HepG2 (cell line): Measurements from ENCODE around the gene PRSS8. TPM values are rescaled to one million over a fixed set of nuclear protein-coding genes. Genes with fewer than 3 reads are reported as not detected.

Source experiments
- AGO2 ChIP-seq: fragments of 200-400 bp; formaldehyde crosslinking; optimal IDR thresholded peaks from 2 replicates; pipeline ENCODE3; 2017; ENCODE audit warnings: mild to moderate bottlenecking, low read depth, low read length, moderate library complexity
- CREB1 ChIP-seq, 2 experiments: fragments of 450-650 bp in 1 of 2; IDR thresholded peaks; 2 replicates each; pipeline ENCODE4 v1.6.1; 2016 to 2017; ENCODE audit warnings: control low read depth in 1 of 2, mild to moderate bottlenecking in 1 of 2, missing compliant biosample characterization in 1 of 2, missing genetic modification characterization in 1 of 2
- EEA1 ChIP-seq: sonication (generic); formaldehyde crosslinking; IDR thresholded peaks from 2 replicates; pipeline ENCODE4 v1.5.1; 2020; ENCODE audit warnings: mild to moderate bottlenecking, missing genetic modification reagents, borderline replicate concordance
- ERF ChIP-seq: IDR thresholded peaks from 2 replicates; pipeline ENCODE4 v1.6.1; 2018; ENCODE audit warnings: missing biosample characterization, missing genetic modification reagents
- FOXM1 ChIP-seq: sonication (generic); formaldehyde crosslinking; IDR thresholded peaks from 2 replicates; pipeline ENCODE4 v1.5.0; 2020; ENCODE audit warnings: missing genetic modification reagents
- HNRNPLL ChIP-seq: fragments of 200-400 bp; formaldehyde crosslinking; IDR thresholded peaks from 2 replicates; pipeline ENCODE4 v1.6.1; 2017; ENCODE audit warnings: mild to moderate bottlenecking, low read depth, low read length; ENCODE audit not compliant: poor library complexity, severe bottlenecking
- KLF16 ChIP-seq, 2 experiments: sonication (generic) in 1 of 2; formaldehyde crosslinking in 1 of 2; IDR thresholded peaks; 2 replicates each; pipeline versions ENCODE4 v1.6.1 to v1.8.0; 2016 to 2023; ENCODE audit warnings: missing genetic modification reagents in 2 of 2, missing compliant biosample characterization in 1 of 2
- TEAD3 ChIP-seq: optimal IDR thresholded peaks from 2 replicates; pipeline ENCODE3; 2016; ENCODE audit warnings: borderline replicate concordance
- U2AF2 ChIP-seq: fragments of 200-400 bp; formaldehyde crosslinking; IDR thresholded peaks from 2 replicates; pipeline ENCODE4 v1.6.1; 2017; ENCODE audit warnings: low read depth, mild to moderate bottlenecking, low read length
- ZFP36L2 ChIP-seq: sonication (generic); formaldehyde crosslinking; IDR thresholded peaks from 2 replicates; pipeline ENCODE4 v1.4.0; 2020; ENCODE audit warnings: missing genetic modification reagents
- ZNF343 ChIP-seq: sonication (generic); formaldehyde crosslinking; IDR thresholded peaks from 2 replicates; pipeline ENCODE4 v1.4.0; 2020; ENCODE audit warnings: mild to moderate bottlenecking, missing genetic modification reagents
- ZNF660 ChIP-seq: sonication (generic); formaldehyde crosslinking; IDR thresholded peaks from 2 replicates; pipeline ENCODE4 v1.5.1; 2020; ENCODE audit warnings: mild to moderate bottlenecking, low read depth, missing genetic modification reagents, borderline replicate concordance
- ZNF777 ChIP-seq: sonication (generic); formaldehyde crosslinking; IDR thresholded peaks from 2 replicates; pipeline ENCODE4 v1.4.0; 2020; ENCODE audit warnings: missing genetic modification reagents
- ZNF792 ChIP-seq: IDR thresholded peaks from 2 replicates; pipeline ENCODE4 v1.6.1; 2016
- ZNF878 ChIP-seq: sonication (generic); formaldehyde crosslinking; IDR thresholded peaks from 2 replicates; pipeline ENCODE4 v1.8.1; 2023; ENCODE audit warnings: mild to moderate bottlenecking, missing genetic modification reagents, moderate library complexity
- polyA plus RNA-seq, 8 experiments: library from polyadenylated mRNA; depleted of rRNA in 3 of 8; stranded (reverse) in 7 of 8; unstranded in 1 of 8; fragments of >200 nt; fragmentation: Illumina TruSeq in 4 of 8; extraction: Trizol in 4 of 8; gene quantifications; 2 replicates each; pipeline versions ENCODE4 v1.2.1 to v1.2.3, GENCODE V29; 2011 to 2016; ENCODE audit warnings: low read depth in 4 of 8, missing spikeins in 1 of 8, mixed read lengths in 1 of 8; ENCODE audit not compliant: insufficient read depth in 1 of 8
- total RNA-seq, 5 experiments: library from RNA; depleted of rRNA; stranded (reverse); fragments of >200 nt; fragmentation: Illumina TruSeq; extraction: Trizol; gene quantifications; 2 replicates each; pipeline ENCODE4 v1.2.3, GENCODE V29; 2016; ENCODE audit warnings: low read depth in 1 of 5
- TF ChIP-seq, protein P1 (sequence below): sonication (generic); formaldehyde crosslinking; IDR thresholded peaks from 2 replicates; pipeline ENCODE4 v1.4.0; 2020; ENCODE audit warnings: missing genetic modification reagents
- TF ChIP-seq, protein P2 (sequence below): sonication (generic); formaldehyde crosslinking; IDR thresholded peaks from 2 replicates; pipeline ENCODE4 v1.8.0; 2022; ENCODE audit warnings: missing genetic modification reagents, mild to moderate bottlenecking, borderline replicate concordance
- TF ChIP-seq, protein P3 (sequence below): IDR thresholded peaks from 2 replicates; pipeline ENCODE4 v1.6.1; 2012; ENCODE audit warnings: inconsistent platforms
- TF ChIP-seq, protein P4 (sequence below): sonication (generic); formaldehyde crosslinking; IDR thresholded peaks from 2 replicates; pipeline ENCODE4 v1.4.0; 2020; ENCODE audit warnings: missing genetic modification reagents, borderline replicate concordance

PRSS8 gene
- total and polyA plus RNA-seq, 2 of the 13 experiments (the other 11 are each of a cell fraction or from before 2014, with no cell fraction given): 2.6 to 7.2 TPM

DNA sequence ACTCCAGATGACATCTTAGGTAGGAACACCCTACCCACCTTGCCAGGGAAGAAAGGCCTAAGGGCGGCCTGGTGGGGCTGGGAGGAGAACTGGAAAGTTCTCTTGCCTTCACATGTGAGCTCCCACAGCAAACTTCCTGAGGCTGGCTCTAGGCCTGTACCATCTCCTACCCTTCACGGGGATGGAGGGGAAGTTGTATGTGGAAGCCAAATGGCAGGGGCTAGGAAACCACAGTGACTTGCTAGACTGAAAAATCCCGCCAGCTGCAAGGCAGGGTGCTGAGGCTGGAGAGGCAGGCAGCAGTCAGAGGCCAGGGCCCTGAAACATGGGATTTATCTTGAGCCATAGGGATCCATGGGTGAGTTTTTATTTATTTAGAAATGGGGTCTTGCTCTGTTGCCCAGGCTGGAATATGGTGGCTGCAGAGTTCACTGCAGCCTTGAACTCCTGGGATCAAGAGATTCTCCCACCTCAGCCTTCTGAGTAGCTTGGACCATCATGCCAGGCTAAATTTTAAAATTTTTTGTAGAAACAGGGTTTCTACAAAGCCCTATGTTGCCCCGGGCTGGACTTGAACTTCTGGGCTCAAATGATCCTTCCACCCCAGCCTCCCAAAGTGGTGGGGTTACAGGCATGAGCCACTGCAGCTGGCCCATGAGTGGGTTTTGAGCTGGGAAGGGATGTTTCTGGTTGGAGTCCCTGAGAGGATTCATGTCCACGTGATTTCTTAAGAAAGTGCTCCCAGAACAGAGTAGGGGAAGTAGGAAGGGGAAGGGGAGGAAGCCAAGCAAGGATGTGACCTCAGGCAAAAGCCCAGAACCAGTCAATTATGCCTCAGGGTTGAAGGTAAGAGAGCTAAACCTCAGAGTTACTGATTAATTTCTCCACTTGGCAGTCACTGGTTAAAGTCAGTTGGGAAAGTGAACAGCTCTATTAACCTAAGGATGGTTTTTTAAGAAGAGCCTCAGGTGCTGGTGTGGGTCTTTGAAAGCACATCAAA is 22.1 kb downstream of the PRSS8 start (continued):
- TF ChIP-seq ZNF777 (CRISPR knock-in tag): no peak
- TF ChIP-seq, protein P1, sequence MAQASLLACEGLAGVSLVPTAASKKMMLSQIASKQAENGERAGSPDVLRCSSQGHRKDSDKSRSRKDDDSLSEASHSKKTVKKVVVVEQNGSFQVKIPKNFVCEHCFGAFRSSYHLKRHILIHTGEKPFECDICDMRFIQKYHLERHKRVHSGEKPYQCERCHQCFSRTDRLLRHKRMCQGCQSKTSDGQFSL: no peak
- TF ChIP-seq, protein P2, sequence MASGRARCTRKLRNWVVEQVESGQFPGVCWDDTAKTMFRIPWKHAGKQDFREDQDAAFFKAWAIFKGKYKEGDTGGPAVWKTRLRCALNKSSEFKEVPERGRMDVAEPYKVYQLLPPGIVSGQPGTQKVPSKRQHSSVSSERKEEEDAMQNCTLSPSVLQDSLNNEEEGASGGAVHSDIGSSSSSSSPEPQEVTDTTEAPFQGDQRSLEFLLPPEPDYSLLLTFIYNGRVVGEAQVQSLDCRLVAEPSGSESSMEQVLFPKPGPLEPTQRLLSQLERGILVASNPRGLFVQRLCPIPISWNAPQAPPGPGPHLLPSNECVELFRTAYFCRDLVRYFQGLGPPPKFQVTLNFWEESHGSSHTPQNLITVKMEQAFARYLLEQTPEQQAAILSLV (CRISPR knock-in tag): no peak
- no peak for TF ChIP-seq ZNF660
- no peak for TF ChIP-seq ZNF878 (CRISPR knock-in tag)
- no peak for TF ChIP-seq KLF16 (CRISPR knock-in tag; IDR thresholded peaks at IDR 0.05)
- no peak for TF ChIP-seq HNRNPLL
- TF ChIP-seq ZNF343 (CRISPR knock-in tag): no peak
- no peak for TF ChIP-seq ERF (CRISPR knock-in tag)
- TF ChIP-seq EEA1 (CRISPR knock-in tag): no peak
- no peak for TF ChIP-seq ZFP36L2 (CRISPR knock-in tag)
- TF ChIP-seq U2AF2: no peak
- peak; percentile 23 for TF ChIP-seq TEAD3
- TF ChIP-seq ZNF792 (CRISPR knock-in tag): no peak
- TF ChIP-seq FOXM1 (CRISPR knock-in tag): no peak
- TF ChIP-seq, protein P3, sequence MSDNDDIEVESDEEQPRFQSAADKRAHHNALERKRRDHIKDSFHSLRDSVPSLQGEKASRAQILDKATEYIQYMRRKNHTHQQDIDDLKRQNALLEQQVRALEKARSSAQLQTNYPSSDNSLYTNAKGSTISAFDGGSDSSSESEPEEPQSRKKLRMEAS: no peak
- TF ChIP-seq, protein P4, sequence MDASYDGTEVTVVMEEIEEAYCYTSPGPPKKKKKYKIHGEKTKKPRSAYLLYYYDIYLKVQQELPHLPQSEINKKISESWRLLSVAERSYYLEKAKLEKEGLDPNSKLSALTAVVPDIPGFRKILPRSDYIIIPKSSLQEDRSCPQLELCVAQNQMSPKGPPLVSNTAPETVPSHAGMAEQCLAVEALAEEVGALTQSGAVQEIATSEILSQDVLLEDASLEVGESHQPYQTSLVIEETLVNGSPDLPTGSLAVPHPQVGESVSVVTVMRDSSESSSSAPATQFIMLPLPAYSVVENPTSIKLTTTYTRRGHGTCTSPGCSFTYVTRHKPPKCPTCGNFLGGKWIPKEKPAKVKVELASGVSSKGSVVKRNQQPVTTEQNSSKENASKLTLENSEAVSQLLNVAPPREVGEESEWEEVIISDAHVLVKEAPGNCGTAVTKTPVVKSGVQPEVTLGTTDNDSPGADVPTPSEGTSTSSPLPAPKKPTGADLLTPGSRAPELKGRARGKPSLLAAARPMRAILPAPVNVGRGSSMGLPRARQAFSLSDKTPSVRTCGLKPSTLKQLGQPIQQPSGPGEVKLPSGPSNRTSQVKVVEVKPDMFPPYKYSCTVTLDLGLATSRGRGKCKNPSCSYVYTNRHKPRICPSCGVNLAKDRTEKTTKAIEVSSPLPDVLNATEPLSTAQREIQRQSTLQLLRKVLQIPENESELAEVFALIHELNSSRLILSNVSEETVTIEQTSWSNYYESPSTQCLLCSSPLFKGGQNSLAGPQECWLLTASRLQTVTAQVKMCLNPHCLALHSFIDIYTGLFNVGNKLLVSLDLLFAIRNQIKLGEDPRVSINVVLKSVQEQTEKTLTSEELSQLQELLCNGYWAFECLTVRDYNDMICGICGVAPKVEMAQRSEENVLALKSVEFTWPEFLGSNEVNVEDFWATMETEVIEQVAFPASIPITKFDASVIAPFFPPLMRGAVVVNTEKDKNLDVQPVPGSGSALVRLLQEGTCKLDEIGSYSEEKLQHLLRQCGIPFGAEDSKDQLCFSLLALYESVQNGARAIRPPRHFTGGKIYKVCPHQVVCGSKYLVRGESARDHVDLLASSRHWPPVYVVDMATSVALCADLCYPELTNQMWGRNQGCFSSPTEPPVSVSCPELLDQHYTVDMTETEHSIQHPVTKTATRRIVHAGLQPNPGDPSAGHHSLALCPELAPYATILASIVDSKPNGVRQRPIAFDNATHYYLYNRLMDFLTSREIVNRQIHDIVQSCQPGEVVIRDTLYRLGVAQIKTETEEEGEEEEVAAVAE: peak; percentile 57; the same call in 1 of the 2 replicates
- TF ChIP-seq CREB1 (IDR thresholded peaks at IDR 0.05): no peak
- 0 out of 2 replicates have a peak, but pooled peaks have one; percentile 27 for TF ChIP-seq CREB1 (CRISPR knock-in tag; IDR thresholded peaks at IDR 0.05)
- no peak for TF ChIP-seq AGO2
